GM19467 (cell line): Measurements from ENCODE around the gene NFASC.

Experiments used
- ATAC-seq: cut with Tn5 transposase; IDR thresholded peaks from one replicate; pipeline ENCODE4 v1.9.1; 2021; ENCODE audit warnings: mild to moderate bottlenecking, moderate library complexity; ENCODE audit not compliant: unreplicated experiment

NFASC gene

DNA sequence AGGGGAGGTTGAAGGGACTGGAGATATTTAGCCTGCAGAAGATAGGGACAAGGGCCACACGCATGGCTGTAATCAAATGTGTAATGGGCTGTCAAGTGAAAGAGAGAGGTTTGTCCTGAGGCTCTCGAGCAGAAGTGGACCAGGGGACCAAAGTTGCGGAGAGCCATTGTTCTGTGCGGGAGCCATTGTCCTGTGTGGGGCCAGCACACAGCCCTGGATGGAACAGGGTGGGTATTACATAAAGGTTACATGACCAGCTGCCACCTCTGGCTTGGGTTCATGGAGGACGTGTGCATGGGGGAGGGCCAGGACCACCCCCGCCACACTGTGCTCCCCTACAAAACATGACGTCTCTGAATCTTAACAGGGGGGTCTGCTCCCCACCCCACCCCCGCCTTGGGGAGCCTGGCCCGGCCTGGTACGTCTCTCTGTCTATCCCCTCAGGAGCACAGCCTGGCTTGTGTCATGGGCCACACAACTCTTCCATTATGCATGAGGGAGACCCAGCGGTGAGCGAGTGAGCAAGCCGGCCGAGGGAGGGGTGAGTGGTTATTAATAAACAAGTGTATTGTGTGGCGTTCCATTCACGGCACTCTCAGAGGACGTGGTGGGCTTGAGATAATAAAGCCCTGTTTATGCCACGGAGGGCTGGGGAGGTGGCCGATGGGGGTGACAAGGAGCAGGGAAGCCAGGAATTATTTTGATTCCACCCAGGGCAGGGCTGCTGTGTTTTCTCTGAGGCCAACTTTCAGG is at the start of gene NFASC:
Gene NFASC (plus strand): TSS at position 703 of the 753 bp plus-strand sequence. CDS start 73,454 bp downstream, outside the sequence.
- ATAC-seq, result no peak

DNA sequence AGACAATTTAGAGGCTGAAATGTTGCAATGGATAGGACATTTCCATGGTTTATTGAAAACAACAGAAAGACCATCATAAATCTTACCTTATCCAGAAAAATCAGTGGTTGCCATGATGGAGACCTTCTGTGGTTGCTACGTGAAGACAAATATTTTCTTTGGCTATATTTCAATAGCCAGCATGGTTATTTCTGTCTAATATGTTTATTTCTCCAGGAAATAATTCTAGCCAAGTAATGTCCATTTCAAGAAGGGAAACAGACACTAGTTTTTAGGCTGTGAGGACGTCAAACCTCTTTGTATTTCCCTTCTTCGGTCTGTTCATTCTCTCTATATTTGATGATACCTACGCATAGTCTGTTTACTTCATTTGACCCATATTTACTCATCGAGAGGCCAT is 49.2 kb upstream of the NFASC start:
- no peak for ATAC-seq

DNA sequence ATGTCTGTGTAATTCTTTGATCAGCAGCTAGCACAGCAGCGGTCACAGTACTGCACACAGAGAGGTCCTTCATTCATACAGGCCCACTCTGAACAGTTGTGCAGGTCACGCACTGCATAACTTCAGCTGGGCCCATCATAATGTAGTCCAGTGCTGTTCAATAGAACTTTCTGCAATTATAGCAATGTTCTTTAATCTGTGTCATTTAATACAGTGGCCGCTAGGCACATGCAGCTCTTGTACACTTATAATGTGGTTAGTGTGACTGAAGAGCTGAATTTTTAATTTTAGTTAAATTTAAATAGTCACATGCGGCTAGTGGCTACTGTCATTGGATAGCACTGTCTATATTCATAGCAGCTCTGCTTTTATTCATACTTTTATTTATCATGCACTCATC is 48.7 kb upstream of the NFASC start:
- ATAC-seq, result no peak

DNA sequence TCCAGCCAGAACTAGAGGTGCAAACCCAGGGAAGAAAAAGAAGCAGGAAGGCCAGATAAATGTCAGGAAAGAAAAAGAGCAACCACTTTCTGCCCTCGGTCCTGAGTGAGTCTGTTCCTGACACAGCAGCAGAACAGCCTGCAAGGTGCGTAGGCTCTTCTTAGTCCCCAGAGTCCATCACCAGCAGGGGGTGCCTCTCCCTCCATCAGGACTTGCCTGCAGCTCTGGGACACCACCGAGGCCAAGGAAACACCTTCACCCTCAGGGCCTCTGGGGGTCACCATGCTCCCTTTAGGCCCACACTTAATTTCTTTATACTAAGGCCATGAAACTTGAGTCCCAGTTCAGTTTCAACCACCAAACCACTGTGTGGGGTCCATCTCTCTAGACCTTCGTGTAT is 43.7 kb upstream of the NFASC start:
- ATAC-seq, result no peak

DNA sequence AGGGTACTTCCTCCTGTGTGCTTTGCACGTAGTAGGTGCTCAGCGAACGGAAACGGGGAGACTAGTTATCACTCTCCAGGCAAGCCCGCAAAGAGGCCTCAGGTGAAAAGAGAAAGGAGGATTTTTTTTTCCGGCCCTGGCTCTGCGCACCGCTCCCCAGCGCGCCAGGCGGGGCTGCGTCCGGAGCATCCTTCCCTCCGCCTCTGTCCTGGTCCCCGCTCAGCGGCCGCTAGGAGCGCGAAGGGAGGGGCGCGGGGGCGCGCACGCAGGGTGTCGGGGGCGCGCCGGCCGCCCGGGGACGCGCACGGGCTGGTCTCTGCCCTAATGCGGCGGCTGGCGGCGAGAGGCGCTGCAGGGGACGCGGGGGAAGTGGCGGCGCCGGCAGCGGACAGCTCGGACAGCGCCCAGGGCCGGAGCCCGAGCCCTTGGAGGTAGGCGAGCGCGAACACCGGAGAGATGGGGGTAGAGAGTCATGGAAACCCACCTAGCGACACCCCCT is 42.3 kb upstream of the NFASC start:
- no peak for ATAC-seq

DNA sequence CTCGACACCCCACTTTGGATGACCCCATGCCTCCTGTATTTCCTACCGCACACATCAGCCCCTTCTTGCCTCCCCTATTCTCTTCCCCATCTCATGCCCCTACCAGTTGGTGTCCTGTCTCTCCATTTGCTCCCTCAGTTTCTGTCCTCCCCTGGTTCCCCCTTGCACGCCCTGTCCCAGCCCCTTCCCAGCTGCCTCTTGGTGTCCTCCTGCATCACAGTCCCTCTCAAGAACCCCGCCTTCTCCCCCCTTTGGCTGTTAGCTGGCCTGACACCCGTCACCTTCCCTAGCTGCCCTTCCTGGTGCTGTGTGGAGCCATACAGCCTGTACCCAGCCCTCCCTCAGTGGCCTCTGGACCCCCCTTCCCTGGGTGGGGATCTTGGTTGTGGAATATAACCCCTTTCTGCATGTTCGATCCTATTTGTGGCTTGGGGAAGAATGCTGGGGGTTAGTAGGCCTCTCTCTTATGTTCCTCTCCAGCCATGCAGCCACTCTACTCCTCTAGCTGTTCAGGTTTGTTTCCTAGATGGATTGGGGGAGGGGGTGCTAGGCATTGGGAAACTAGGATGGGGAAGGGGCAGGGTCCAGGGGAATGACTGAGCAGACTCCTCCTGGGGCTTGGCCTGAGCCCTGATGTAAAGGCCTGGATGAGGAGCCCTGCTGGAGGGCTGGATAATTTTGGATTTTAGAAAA is 41.4 kb upstream of the NFASC start:
- no peak for ATAC-seq

DNA sequence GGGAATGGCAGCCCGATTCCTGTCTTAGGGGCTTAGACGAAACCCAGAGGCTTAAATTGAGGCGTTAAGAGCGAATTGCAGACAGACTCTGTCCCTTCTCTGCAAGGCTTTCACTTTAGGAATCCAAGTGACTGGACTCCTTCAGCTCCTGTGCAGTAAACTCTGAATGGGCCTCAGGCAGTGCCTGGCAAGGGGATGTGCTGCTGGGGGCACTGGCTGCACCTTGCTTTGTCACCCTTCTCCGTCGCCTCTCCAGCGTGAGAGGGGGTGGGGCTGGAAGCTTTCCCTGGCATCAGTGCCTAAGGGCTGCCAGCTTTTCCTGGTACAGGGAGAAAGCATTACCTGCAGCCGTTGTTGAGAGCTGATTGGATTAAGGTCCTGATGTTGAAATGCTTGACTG is 39.9 kb upstream of the NFASC start:
- ATAC-seq, result no peak

DNA sequence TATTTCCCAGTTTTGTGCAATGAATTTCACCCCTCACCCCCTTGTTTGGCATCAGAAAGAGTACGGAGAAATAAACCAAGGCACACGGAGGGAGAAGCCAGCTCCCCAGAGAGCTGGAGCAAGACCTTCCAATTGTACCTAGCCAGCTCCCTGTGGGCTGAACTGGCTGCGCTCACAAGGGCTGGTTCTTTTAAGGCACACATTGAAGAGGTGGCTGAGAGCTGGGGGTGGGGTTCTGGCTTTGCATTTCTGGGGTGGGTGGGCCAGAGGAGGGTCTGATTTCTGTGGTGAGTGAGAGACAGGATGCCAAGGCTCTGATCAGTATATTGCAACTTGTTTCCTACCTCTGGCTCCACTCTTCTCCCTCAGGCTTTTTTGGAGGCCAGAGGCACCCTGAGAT is 39.5 kb upstream of the NFASC start:
- no peak for ATAC-seq

DNA sequence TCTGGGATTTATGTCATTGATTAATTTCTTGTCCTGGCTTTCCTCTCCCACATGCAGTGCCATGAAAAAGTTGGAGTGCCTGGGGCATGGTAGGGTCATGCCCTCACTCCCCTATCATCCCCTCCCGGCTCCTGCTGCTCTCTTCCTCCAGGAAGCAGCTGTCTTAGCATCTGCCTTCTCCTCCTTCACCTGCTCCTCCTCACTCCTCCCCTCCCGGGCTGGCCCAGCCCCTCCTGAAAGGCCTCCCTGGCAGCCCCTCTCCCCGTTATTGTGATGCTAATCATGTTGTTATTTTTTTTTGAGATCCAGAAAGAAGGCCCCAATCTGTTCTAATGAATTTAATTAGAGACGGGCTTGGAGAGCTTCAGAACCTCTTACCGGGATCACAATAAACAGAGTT is 36.3 kb upstream of the NFASC start:
- no peak for ATAC-seq

DNA sequence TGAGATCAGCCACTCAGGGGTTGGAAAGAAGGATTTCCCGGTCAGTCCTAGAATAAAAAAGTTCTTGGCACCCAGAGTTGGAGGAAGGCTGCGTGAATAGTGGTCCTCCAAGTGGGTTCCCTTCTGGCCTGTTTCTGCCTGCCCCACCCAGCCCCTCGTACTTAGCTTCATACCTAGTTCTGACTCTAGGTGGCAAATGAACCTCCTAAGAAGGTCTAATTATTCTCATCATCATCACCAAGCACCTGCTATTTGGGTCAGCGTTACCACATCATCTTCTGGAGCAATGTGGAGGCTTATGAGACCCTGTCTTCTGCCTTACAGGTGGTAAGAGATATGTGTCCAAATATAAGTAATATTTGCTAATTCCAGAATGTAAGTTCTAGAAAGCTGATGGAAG is 35.9 kb upstream of the NFASC start:
- no peak for ATAC-seq

DNA sequence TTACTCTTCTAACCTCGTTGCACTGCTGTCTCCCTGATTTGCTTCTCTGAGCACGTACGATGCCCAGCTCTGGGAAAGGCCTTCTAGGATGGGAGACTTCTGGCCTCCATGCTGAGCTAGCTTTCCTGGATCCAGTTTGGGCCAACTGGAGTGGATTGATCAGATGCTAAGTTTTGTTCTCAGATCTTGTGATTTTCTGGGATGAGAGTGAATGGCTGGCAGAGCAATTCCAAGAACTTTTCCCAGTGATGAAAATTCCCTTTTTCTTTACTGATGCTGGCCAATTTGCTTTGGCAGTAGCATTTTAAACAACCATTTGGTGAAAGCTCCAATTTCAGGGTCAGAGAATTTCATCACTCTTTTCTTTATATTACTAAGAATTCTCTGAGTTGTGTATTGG is 34.9 kb upstream of the NFASC start:
- no peak for ATAC-seq

DNA sequence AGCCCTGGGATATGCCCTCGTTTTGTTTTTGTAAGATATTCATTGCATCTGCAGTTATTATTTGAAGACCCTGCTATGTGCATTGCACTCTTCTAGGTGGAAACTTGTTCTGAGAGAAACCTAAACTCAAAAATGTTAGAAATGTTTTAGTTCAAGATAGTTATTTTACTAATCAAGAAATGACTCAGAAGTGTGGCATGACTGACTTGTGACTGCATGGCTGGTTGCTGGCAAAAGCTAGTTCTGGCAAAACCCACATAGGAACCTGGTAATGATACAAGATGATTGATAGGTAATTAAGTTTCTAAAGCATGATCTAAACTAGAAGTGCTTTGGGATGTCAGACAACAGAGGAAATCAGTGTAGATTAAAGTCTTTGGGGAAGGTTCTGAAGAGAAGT is 33.8 kb upstream of the NFASC start:
- no peak for ATAC-seq

DNA sequence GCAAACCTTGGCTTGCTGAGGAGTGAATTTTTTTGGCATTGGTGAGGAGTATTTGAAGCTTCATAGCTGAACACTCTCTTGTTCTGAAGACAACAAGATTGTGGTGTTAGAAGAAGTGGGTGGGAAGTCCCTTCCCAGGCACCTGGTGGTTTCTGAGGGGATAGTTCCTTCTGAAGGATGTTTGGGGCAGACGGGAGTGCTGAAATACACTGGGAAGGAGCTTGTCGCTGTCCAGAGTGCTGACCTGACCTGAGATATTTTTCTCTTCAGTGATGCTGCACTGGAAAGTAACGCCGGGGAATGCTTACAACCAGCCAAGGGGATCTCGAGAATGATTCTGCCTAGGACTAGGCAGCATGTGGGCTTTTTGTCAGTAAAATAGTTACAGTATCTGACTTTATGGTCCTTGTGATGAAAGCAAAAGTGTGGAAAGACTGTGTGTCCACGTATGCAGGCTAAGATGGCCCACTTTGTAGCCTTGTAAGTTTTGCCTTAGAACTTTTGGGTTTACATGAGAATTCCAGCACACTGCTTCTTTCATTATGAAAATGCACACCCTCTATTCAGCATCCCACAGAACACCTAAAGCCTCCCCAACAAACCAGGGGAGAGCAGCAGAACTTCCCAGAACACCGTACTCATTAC is 33.1 kb upstream of the NFASC start:
- no peak for ATAC-seq

DNA sequence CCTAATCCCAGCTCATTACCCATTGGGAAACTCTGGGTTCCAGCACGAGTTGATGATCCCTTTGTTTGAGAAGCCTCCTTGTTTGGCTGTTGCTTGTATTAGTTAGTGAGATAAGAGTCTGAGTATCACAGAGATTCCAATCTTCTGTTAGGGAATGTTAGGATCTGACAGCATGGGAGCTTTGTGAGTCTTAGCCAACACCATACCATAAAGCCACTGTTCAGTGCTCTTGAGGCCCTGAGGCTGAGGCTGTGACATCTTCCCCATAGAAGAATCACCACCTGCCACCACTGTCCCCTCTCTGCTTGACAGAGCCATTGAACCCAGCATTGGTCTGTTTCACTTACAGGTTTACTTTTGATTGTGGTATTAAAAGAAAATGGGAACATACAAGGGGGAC is 29.3 kb upstream of the NFASC start:
- ATAC-seq, result no peak

DNA sequence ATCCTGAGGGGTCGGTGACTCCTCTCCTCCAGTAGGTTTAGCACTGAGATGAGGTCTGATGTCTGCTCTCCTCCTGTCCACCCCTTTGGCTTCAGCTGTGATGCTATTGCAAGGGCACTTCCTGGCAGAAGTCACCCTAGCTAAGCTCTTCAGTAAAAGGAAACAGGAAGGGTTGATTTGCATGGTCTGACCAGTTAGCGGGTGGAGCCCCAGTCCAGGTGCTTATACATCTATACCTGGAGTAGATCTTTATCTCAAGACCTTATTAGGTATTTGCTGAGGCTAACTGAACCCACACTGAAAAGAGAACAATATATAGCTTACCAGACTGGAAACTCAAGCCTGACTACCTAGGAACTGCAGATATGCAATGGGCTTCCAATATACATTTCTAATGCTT is 28.9 kb upstream of the NFASC start:
- ATAC-seq, result no peak

DNA sequence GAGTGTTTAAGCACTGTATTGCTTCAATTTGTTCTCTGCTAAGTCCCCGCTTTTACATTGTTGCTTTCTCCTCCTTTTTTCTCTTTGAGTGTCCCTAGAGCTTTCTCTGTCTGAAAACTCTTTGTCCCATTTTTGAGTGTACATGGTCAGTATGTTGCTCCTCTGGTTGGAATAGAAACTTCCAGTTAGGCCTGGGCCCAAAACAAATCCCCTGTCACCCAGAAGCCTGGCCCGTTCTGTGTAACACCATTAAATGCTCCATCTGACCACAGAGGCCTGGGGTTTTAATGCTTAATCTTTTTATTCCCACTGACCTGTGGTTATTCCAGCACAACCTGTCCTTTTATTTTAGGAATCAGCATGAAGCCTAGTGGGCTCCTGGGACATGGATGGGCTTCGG is 28.3 kb upstream of the NFASC start:
- ATAC-seq, result no peak

DNA sequence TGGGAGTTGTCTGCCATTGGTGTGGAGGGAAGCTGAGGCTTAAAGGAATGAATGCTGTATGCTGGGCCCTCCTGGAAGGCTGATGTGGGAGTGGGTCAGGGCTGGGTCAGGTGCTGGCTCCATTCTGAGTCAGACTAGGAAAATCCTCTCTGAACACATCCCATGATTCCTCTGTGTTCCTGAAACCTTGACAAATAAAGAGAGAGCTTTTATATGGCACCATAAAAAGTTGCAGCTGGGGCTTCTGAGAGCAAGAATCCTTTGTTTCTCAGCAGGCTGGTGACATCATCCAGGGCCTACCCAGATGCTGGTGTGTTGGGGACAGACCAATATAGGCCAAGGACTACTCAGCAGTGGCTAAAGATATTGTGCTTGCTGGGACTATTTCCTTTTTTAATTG is 27.8 kb upstream of the NFASC start:
- no peak for ATAC-seq

DNA sequence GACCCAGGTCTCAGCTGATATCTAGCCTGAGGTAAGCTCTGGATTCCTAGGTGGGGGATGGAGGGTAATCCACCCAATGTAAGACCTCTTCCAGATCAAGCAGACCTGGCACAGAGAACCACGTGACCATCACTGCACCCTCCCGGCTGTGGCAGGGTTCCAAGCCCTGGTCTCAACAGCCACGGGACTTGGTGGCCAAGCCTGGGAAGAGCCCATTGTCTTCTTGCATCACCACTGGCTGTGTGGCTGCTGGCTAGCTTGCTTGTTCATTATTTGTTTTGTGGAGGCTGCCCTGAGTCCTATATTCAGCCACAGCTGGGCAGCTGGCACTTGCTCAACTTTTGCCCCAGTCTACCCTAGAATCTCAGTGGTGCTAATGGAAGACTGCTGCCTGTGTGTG is 24.1 kb upstream of the NFASC start:
- no peak for ATAC-seq

DNA sequence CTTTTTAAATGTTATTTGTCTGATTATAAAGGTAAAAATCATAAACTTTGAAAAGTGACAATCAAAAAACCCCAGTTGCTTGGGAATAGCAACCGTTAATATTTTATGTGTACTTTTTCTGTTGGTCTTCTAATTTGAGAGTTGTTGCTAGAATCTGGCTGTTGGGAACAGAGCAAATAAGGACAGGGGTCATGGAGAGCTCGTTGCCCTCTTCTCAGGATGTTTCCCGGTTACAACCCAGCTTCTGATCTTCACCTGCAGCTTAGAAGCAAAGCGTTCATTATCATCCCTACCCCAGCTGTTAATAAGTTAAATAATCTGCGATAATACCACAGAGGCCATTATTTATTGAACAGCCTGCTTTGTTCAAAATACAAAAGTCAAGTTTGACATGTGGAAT is 22.1 kb upstream of the NFASC start:
- ATAC-seq, result no peak

DNA sequence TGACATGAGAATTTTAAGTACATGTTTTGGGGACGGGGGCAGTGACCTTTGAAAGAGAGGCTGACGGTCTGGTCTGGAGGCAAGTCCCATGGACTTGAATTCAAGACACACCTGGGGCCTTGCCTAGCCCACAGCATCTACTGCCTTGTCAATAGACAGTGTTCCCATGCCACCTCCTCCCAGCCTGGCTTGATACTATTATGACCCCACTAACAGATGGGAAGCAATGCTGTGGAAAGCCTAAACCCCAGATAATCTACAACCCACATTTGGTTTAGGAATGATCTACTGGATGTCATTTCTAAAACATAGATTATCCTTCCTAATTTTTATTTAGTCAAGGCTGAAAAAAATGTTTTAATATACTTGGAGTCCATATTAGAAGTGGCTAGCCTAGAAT is 17.8 kb upstream of the NFASC start:
- no peak for ATAC-seq

DNA sequence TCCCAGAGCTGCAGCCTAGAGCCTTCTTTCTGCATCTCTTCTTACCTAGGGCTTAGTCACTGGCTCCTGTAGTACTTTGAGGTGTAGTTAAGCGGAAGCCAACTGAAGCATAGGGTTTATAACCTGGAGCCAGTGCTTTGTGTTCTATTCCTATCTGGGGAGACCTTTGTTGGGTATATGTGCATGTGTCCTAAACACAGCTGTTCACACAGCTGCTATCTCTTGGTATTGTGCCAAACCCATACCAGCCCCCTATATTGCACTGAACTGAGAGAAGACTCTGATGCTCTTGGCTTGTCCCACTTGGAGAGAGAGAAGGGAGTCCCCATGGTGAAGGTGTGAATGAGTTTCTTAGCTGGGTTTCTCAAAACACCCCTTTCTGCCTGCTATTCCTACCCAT is 17.2 kb upstream of the NFASC start:
- no peak for ATAC-seq

DNA sequence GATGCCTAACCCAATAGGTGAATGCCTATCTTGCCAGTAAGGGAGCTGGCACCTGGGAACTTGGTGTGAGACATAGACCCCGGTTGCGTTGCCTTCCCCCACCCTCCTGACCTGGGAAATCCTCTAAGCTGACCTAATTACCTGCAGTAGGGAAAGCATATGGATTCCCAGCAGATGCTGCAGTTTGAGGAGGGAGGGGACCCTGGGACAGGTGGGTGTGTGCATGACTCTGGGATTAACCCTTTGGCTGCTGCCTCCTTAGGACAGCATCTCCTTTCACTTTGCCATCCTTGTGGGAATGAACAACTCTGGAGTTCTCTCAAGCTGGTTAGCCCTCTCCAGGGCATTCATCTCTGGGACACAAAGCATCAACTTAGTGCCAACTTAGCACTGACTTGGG is 16.4 kb upstream of the NFASC start:
- ATAC-seq, result no peak
